CD4-positive, alpha-beta T cell treated with Interferon alpha-2 for 1 hour (primary cell): ENCODE measurements around the gene UNC5A.

Experiments used
- DNase-seq, 2 donors: peaks; one replicate each; pipeline ENCODE4 v3.0.0-alpha.2; 2020 to 2022

Gene UNC5A

GRCh38 chr5:176810081-176810597 lies at the start of gene UNC5A:
TSS of gene UNC5A (plus strand) at chr5:176810559. CDS start at chr5:176810751, 192 bp downstream.
- peak in 1 of 2 donors; percentile 60 for DNase-seq

DNA sequence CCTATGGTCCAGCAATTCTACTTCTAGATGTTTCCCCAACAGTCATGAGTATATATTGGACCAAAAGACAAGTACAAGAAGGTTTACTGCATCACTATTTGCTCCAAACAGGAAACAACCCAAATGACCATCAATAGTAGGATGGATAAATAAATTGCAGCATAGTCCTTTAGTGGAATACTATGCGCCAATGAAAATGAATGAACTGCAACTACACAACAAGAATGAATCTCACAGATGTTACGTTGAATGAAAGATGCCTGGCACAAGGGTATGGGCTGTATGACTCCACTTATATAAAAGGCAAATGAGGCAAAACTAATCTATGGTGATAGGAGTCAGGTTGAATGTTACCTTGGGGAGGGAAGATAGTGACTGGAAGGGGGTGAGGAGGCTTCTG lies 48.6 kb upstream of the UNC5A start:
- DNase-seq, result no peak

DNA sequence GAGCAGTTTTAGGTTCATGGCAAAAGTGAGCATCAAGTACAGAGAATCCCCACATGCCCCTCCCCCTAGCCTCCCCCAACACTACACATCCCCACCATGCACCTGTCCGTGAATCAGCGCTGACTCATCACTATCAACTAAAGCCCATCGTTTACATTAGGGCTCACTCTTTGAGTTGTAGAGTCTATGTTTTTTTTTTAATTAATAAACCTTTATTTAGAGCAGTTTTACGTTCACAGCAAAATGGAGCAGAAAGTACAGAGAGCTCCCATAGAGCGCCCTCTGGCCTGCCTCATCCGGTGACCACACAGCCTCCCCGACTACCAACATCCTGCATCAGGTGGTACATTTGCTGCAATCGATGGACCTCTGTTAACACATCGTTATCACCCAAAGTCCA lies 47.9 kb upstream of the UNC5A start:
- no peak for DNase-seq

- DNase-seq, result no peak
Measured at GRCh38 chr5:176765687-176766086, 44.7 kb upstream of the UNC5A start.

DNA sequence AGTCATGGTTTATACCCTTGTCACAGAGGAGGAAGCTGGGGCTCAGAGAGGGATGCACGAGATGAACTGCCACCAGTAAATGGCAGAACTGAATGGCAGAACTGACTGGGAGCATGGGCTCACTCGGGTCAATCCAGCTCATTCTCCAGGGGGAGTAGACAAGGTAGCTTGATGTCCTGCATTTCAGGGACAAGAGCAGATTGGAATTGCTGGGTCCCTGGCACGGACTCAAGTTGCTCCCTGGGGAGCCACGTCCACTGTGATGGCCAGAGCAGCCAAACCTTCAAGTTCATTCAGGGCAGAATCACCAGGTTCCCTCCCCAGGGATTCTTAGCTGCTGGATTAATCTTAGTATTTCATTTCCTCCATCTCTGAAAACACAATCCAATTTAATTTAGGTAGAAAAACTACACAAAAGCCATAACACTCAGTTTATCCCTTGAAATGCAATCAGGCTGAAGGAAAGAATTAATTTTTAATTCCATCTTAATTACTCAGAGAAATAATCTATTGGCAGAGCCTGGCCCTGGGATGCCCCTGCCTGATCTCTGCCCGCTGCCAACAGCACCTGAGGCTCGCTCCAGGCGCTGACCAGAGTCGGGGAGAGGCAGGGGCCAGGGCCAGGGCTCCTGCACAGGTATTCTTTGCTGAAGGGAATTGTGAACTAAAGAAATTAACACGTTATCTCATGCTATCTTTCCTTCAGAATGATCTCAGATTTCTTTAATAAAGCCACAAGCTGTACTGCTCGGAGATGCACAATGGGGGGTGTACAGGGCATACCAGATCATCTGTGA lies 42.0 kb upstream of the UNC5A start:
- DNase-seq, result no peak

DNA sequence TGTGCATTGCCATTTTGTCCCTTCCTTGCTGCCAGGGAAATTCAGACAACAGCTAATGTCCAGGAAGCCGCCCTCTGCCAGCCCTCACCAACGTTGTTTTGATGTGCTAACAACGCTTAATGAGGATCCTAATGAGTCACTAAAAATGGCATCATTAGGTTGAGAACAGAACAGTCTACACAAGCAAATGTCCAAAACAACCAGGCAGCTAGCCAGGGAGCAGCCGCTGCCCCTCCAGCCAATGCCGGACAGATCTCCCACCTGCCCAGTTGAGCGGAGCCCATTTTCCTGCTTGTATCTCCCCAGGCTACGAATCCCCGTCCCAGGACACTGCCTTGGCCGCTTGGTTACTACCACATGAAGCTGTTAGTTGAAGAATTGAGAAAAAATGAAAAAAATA lies 40.4 kb upstream of the UNC5A start:
- no peak for DNase-seq

DNA sequence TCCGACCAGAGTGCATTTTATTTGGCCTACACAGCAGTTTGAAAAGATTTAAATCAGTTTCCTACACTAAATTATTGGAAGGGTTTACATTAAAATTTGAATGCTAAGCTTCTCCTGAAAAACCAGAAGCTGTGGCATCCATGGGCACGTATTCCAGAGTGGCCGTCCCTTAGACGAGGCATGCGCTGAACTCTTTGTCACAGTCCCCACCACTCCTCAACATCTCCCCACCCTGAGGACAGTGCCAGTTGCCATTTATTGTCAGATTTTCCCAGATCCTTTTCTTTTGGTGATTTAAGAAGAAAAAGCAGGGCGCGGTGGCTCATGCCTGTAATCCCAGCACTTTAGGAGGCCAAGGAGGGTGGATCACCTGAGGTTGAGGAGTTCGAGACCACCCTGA lies 39.9 kb upstream of the UNC5A start:
- DNase-seq, result no peak

- no peak for DNase-seq
Measured at GRCh38 chr5:176771102-176771845, 39.1 kb upstream of the UNC5A start.

DNA sequence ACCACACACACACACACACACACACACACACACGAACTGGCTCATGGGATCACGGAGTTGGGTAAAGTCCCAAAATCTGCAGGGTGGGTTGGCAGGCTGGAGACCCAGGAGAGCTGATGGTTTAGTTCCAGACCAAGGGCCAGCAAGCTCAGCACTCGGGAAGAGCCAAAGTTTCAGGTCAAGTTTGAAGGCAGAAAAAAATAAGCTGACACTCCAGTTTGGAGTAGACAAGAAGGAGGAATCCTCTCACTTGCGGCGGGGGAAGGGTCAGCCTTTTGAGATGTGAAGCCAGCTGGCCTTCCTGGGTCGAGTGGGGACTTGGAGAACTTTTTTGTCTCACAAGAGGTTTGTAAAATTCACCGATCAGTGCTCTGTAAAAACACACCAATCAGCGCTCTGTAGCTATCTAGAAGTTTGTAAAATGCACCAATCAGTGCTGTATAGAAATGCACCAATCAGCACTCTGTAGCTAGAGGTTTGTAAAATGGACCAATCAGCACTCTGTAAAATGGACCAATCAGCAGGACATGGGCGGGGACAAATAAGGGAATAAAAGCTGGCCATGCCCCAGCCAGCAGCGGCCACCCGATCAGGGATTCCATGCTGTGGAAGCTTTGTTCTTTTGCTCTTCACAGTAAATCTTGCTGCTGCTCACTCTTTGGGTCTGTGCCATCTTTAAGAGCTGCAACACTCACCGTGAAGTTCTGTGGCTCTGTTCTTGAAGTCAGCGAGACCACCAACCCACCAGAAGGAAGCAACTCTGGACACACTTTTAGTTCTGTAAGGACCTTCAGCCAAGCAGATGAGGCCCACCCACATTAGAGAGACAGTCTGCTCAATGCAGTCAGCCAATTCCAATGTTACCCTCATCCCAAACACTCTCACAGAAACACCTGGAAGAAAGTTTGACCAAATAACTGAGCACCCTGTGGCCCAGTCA lies 37.8 kb upstream of the UNC5A start:
- no peak for DNase-seq

- no peak for DNase-seq
Measured at GRCh38 chr5:176773408-176774035, 36.8 kb upstream of the UNC5A start.

GRCh38 chr5:176774216-176775171 lies 35.9 kb upstream of the UNC5A start:
- DNase-seq, result no peak

- no peak for DNase-seq
Measured at GRCh38 chr5:176775409-176775808, 35.0 kb upstream of the UNC5A start.

- DNase-seq, result no peak
Measured at GRCh38 chr5:176776141-176776865, 34.1 kb upstream of the UNC5A start.

GRCh38 chr5:176776916-176777315 lies 33.4 kb upstream of the UNC5A start:
- DNase-seq, result no peak

GRCh38 chr5:176778921-176779465 lies 31.4 kb upstream of the UNC5A start:
- DNase-seq, result no peak

- no peak for DNase-seq
Measured at GRCh38 chr5:176779537-176779936, 30.8 kb upstream of the UNC5A start.

GRCh38 chr5:176780176-176781053 lies 29.9 kb upstream of the UNC5A start:
- DNase-seq, result no peak

DNA sequence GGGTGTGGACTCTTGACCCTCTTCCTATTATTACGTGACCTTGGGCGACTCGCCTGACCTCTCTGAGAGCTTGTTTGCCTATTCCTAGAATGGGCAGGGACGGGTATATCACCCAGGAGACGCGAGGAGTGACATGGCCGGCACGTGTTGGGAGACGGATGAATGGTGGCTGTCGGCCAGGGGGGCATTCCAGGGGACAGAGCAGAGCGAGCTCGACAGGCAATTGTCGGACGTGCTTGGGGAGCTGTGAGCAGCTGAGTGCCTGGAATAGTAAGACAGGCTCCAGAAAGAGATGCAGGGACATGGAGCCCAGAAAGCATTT lies 29.3 kb upstream of the UNC5A start:
- no peak for DNase-seq
